Activated T-helper 1 cell treated with anti-CD3 and anti-CD28 coated beads, Interleukin-2, amount 50 U/mL, for 16 hours (primary cell): ENCODE measurements around the gene INS.
"Not testable (repeated sequence)": the region's sequence is repeated elsewhere in the genome, so short reads cannot be mapped to it uniquely, and the experiment has no call there.

Source experiments
- DNase-seq, 2 donors: peaks; one replicate each; pipeline ENCODE4 v3.0.0-alpha.2; 2020; ENCODE audit warnings: low read depth in 1 of 2, low spot score in 1 of 2

The INS gene

DNA sequence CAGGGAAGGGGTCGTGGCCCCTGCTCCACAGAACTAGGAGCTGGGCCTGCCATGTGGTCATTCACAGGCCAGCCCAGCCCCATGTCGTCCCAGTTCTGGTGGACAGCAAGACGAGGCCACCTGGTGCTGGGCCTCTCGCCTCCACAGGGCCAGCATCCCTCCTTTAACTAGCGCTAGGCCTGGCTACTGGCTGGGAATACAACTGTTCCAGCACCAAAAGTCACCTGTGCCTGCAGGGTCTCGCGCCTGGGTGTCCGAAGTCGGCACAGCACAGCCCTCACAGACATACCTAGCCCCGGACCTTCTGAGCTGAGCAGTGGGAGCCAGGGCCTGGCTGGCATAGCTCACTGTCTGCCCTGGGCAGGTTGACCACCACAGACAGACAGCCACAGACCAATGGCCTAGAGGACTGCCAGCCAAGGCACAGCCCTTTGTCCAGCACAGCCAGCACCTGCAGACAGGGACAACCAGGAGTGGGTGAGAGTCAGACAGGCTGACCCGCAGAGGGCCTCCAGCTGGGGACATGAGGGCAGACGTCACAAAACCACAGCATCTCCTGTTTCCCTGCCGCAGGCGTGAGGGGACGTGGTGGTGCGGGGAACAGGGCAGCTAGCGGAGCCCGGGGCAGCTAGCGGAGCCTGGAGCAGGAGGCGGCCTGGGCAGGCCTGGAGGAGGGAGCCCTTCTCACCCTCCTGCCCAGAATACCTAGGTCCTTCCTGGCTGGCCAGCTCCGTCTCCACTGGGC is 37.8 kb upstream of the INS start:
- DNase-seq: no peak

DNA sequence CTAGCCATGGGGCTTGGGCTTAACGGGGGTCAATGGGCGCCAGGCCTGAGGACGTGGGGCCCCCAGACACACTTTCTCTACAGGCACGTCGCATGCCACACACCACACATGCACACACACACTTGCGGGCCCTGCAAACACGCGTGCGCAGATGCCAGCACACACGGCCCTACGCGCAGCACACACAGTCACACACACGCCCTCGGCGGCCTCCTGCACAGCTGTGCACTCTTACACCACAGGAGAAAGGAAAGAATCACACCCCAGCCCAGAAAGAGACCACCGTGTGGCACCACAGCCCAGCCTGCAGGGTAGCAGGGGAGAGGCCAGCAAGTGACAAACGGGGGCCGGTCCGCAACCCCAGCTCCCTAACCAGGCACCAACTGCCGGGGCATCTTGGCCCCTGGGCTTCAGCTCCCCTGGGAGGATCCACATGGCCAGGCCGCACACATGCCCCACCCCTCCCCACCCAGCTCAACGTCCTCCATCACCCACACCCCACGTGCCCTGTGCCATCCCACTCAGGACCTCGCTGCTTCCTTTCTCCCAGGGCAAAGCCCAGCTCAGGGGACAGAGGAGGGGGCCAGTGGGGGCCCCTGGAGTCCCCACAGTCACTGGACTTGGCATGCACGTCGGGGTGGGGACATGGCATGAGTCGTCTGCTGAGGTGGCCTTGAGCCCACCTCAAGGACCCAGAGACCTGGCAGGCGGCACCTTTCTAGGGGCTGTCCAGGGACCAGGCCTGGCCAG is 36.9 kb upstream of the INS start:
- DNase-seq: no peak

DNA sequence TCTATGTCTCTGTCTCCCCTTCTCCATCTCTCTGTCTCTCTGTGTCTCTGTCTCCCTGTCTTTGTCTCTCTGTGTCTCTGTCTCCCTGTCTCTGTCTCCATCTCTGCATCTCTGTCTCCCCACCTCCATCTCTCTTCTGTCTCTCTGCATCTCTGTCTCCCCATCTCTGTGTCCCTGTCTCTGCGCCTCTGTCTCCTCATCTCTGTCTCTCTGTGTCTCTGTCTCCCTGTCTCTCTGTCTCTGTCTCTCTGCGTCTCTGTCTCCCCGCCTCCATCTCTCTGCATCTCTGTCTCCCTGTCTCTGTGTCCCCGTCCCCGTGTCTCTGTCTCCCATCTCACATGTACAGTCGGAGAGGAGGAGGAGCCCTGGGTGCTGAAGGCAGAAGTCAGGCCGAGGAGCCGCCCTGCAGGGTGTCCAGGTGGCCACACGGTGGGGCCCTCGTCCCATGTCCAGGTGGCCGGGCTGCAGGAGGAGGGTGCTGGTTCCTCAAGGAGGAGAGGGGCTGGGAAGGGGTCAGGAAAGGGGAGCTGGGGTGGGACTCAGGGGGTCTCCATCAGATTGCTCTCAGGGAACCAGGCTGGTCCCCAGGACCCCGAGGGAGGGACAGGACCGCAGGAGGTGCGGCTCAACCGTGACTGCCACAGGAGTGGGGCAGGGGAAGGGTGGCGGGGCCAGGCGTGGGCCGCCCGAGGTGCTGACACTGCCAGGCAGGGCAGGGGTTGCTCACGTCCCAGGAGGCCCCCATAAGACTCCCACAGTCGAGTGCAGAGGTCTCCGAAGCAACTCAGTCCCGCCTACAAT is 36.2 kb upstream of the INS start:
- peak; percentile 30 to 49 for DNase-seq

GRCh38 chr11:2195756-2196088 is 34.7 kb upstream of the INS start:
- no peak for DNase-seq

- peak; percentile 21 to 23 for DNase-seq
Measured at GRCh38 chr11:2194877-2195755, 34.1 kb upstream of the INS start.

DNA sequence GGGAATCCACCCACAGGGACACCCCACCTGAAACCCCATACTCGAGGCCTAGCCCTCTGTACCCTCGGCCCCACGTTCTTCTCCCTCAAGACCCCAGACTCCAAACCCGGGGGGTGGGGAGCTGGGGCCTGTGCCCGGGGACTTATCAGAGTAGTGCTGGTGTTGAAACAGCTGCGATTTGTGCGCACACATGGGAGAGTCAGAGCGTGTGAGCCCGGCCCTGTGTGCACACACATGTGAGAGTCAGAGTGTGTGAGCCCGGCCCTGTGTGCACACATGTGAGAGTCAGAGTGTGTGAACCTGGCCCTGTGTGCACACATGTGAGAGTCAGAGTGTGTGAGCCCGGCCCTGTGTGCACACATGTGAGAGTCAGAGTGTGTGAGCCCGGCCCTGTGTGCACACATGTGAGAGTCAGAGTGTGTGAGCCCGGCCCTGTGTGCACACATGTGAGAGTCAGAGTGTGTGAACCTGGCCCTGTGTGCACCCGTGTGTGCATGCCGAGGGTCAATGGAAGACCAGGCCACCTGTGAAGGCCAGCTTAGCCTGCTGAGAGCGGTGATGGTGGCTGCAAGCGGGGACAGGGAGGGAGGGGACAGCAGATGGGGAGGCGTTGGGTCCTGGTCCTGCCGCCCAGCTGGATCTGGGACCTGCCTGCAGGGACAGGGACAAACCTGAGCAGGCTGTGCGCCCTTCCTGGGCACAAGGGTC is 33.0 kb upstream of the INS start:
- not testable (repeated sequence) for DNase-seq

DNA sequence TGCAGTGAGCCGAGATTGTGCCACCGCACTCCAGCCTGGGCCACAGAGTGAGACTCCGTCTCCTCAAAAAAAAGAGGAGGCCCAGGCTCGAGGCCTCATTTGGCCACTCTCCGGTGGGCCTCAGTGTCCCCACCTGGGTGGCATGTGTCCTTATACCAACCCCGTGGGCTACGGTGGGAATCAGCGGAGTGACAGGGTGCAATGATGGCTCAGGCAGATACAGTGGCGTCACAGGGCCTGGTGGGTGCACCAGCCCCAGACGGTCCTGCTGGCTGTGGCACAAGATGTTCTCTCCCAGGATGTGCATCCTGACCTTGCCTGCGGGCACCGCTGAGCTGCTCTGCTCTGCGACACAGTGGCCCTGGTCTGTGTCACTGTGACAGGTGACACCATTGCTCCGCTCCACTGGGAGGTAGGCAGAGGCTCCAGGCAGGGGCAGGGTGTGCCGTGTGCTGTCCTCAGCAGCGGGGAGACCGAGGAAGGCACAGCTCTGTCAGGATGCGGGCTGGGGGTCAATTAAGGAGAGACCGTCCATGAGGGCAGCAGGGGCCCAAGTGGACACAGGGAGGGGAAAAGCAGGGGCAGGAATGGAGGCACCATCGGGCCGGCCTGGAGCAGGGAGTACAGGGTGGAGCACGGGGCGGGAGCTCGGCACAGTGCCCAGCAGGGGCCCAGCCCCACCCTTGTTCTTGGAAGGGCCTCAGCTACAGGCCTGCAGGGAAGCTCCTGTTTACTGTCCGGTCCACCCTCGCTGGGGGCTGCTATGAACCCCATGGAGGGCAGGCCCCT is 32.3 kb upstream of the INS start:
- no peak for DNase-seq

- no peak for DNase-seq
Measured at GRCh38 chr11:2192435-2192834, 31.4 kb upstream of the INS start.

- DNase-seq: no peak
Measured at GRCh38 chr11:2191883-2192282, 30.9 kb upstream of the INS start.

DNA sequence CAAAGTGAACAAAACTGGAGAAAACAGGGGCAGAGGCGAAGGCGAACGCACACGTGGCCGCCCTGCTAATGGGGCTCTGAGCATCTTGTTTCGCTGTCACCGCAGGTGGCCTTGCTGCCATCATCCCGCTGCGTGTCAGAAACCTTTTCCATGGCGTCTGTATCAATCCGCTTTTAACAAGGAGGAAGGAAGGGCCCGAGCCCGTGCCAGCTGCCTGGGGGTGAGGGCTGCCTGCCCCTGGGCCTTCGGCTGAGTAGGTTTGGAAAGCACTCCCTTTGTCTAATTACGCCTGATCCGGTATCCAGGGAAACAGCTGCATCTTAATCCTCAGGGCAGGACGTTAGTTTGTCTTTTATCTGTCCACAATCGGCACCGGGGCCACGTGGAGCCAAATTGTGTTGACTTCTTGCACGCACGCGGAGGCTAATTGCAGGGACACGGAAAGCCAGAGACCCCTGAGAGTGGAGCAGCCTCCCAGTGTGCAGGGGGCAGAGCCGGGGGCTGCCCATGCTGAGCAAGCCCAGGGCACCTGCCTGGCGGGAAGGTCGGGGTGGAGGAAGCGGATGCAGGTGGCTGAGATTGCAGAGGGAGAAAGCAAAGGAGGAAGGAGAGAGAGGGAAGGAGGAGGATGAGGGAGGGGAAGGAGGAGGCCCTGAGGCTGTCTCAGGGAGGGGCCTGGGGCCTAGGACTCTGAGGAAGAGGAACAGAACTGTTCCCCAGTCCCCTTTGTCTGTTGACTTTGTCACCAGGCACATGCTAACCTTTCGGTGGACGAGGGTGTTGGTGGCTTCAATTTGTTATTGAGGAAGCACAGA is 29.9 kb upstream of the INS start:
- DNase-seq: no peak

- DNase-seq: no peak
Measured at GRCh38 chr11:2189938-2190656, 29.1 kb upstream of the INS start.

GRCh38 chr11:2188745-2189144 is 27.7 kb upstream of the INS start:
- DNase-seq: no peak

- no peak for DNase-seq
Measured at GRCh38 chr11:2187280-2187707, 26.3 kb upstream of the INS start.

- DNase-seq: no peak
Measured at GRCh38 chr11:2186669-2187279, 25.8 kb upstream of the INS start.

DNA sequence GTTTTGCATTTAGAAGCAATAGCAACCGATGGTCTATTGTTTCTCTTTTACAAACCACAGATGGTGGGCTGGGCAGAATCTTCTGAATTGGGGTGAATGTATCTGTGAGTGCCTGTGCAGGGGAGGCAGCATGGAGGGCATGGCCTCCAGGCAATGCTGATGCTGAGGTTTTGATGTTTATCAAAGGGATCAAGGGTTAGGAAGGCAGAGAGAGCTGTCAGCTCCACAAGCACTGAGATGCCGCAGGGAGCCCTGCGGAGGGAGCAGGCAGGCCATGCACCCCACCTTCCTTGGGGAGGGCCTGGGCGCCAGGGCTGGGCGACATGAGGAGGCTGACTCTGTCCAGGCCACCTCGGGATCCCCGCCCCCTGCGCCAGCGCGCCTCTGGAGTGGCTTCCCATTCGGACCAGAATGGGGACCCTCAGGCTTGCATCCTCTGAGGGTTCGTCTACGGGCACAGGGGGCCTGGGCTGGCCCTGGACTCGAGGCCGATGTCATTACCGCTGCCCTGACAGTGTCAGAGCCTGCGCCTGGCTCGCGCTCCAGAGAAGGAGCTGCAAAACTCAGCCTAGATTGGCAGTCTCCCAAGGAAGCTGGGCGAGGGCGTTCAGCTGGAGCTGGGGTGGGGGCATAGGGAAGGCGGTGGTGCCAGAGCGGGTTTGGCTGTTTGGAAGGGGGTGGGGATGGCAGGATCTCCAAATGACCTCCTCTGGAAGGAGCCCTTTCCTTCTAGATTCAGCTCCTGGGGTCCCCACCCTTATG is 24.5 kb upstream of the INS start:
- no peak for DNase-seq

GRCh38 chr11:2182692-2183474 is 21.9 kb upstream of the INS start:
- no peak for DNase-seq
